Measurements from ENCODE around the gene NAA16.

NAA16 gene

GRCh38 chr13:41307884-41308640, 3.0 kb upstream of the NAA16 start:
- Histone ChIP-seq H3K9me3 (ENCODE audit: control insufficient read depth, low read length) (no peaks in the 10 kb centered on the region), H3K4me3 (ENCODE audit: low read length) (no peak overlapping the region), H3K36me3 (ENCODE audit: control insufficient read depth, insufficient read depth, low read length) (no peaks in the 10 kb centered on the region), H3K27me3 (ENCODE audit: control insufficient read depth, insufficient read depth, low read length) (no peaks in the 10 kb centered on the region), H3K9ac (ENCODE audit: low read length) (no peak overlapping the region), H3K4me1 (ENCODE audit: control insufficient read depth, insufficient read depth, low read length) (peaks cover 2% of the 10 kb centered on the region)

- Histone ChIP-seq H3K4me1 (ENCODE audit: control insufficient read depth, insufficient read depth, low read length) (peaks cover 11% of the 10 kb centered on the region), H3K27me3 (ENCODE audit: control insufficient read depth, insufficient read depth, low read length) (no peaks in the 10 kb centered on the region), H3K9ac (ENCODE audit: low read length) (peak overlapping the region; percentile 93), H3K4me3 (ENCODE audit: low read length) (peak overlapping the region; percentile 86), H3K9me3 (ENCODE audit: control insufficient read depth, low read length) (no peaks in the 10 kb centered on the region), H3K36me3 (ENCODE audit: control insufficient read depth, insufficient read depth, low read length) (no peaks in the 10 kb centered on the region)
Observed at GRCh38 chr13:41311406-41312175, 524 bp downstream of the NAA16 start.

- H3K4me1 ChIP-seq (ENCODE audit: control insufficient read depth, insufficient read depth, low read length) = peaks cover 11% of the 10 kb centered on the region
- no peaks in the 10 kb centered on the region for H3K27me3 ChIP-seq (ENCODE audit: control insufficient read depth, insufficient read depth, low read length)
- peak overlapping the region; percentile 86 for H3K4me3 ChIP-seq (ENCODE audit: low read length)
- peak overlapping the region; percentile 93 for H3K9ac ChIP-seq (ENCODE audit: low read length)
- H3K9me3 ChIP-seq (ENCODE audit: control insufficient read depth, low read length) = no peaks in the 10 kb centered on the region
- no peaks in the 10 kb centered on the region for H3K36me3 ChIP-seq (ENCODE audit: control insufficient read depth, insufficient read depth, low read length)
Observed at GRCh38 chr13:41312176-41312500, 1.1 kb downstream of the NAA16 start.

DNA sequence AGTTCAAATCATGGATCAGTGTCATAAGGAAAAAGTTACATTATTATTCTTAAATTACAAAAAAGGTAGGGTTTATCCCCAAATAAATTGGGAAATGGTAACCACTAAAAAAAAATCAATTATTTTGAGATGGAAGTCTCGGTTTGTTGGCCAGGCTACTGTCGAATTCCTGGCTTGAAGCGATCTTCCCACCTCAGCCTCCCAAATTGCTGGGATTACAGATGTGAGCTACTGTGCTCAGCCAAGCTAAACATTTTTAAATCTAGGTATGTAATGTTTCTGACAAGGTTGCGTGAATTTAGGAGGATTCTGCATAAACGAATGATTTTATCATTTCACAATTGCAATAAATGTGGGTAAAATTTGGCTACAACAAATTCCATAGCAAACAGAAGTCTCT, 2.0 kb downstream of the NAA16 start:
- Histone ChIP-seq H3K9me3 (ENCODE audit: control insufficient read depth, low read length) (no peaks in the 10 kb centered on the region), H3K36me3 (ENCODE audit: control insufficient read depth, insufficient read depth, low read length) (no peaks in the 10 kb centered on the region), H3K9ac (ENCODE audit: low read length) (peak overlapping the region; percentile 47), H3K4me1 (ENCODE audit: control insufficient read depth, insufficient read depth, low read length) (peaks cover 11% of the 10 kb centered on the region), H3K27me3 (ENCODE audit: control insufficient read depth, insufficient read depth, low read length) (no peaks in the 10 kb centered on the region), H3K4me3 (ENCODE audit: low read length) (no peak overlapping the region)

GRCh38 chr13:41313659-41314197, 2.7 kb downstream of the NAA16 start:
- Histone ChIP-seq H3K9ac (ENCODE audit: low read length) (peak overlapping the region; percentile 47), H3K4me1 (ENCODE audit: control insufficient read depth, insufficient read depth, low read length) (peaks cover 11% of the 10 kb centered on the region), H3K9me3 (ENCODE audit: control insufficient read depth, low read length) (no peaks in the 10 kb centered on the region), H3K36me3 (ENCODE audit: control insufficient read depth, insufficient read depth, low read length) (no peaks in the 10 kb centered on the region), H3K27me3 (ENCODE audit: control insufficient read depth, insufficient read depth, low read length) (no peaks in the 10 kb centered on the region), H3K4me3 (ENCODE audit: low read length) (no peak overlapping the region)

DNA sequence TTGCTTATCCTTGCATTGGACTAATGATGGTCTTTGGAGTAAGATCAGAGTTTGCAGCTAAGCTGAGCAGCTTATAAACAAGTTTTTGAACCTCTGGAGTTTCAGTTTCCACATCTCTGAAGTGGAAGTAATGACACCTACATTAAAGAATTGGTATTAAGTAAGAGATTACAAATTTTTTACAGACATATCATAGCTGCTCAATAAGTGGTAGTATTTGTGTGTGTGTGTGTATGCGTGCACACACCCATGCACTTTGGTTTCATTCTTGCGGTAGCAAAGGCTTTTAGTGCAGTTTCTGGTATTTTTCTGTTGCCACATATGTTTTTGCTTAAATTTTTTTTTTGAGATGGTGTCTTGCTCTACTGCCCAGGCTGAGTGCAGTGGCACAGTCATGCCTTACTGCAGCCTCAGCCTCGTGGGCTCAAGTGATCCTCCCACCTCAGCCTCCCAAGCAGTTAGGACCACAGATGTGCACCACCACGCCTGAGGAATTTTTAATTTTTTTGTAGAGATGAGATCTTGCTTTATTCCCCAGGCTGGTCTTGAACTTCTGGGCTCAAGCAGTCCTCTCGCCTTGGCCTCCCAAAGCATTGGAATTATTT, 4.5 kb downstream of the NAA16 start:
- no peak overlapping the region for H3K4me3 ChIP-seq (ENCODE audit: low read length)
- H3K4me1 ChIP-seq (ENCODE audit: control insufficient read depth, insufficient read depth, low read length) = peaks cover 11% of the 10 kb centered on the region
- no peak overlapping the region for H3K9ac ChIP-seq (ENCODE audit: low read length)
- no peaks in the 10 kb centered on the region for H3K36me3 ChIP-seq (ENCODE audit: control insufficient read depth, insufficient read depth, low read length)
- H3K9me3 ChIP-seq (ENCODE audit: control insufficient read depth, low read length) = no peaks in the 10 kb centered on the region
- no peaks in the 10 kb centered on the region for H3K27me3 ChIP-seq (ENCODE audit: control insufficient read depth, insufficient read depth, low read length)

GRCh38 chr13:41317243-41317642, 6.2 kb downstream of the NAA16 start:
- H3K36me3 ChIP-seq (ENCODE audit: control insufficient read depth, insufficient read depth, low read length) = no peaks in the 10 kb centered on the region
- no peaks in the 10 kb centered on the region for H3K9me3 ChIP-seq (ENCODE audit: control insufficient read depth, low read length)
- H3K27me3 ChIP-seq (ENCODE audit: control insufficient read depth, insufficient read depth, low read length) = no peaks in the 10 kb centered on the region
- no peak overlapping the region for H3K9ac ChIP-seq (ENCODE audit: low read length)
- no peak overlapping the region for H3K4me3 ChIP-seq (ENCODE audit: low read length)
- peaks cover 11% of the 10 kb centered on the region for H3K4me1 ChIP-seq (ENCODE audit: control insufficient read depth, insufficient read depth, low read length)

DNA sequence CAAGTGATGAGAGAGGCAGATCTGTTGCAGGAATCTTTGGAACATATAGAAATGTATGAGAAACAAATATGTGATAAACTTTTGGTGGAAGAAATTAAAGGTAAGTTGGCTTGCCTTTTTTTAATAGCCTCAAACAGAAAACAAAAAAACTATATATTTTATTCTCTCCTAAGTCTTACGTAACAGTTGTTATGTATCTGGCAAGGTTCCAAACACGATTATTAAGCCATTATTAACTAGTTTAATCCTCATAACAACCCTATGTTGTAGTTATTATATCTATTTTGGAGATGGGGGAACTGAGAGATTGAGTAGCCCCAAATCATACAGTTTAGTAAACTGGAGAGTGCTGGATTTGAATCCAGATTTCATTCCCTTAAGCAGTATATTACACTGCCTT, 14.7 kb downstream of the NAA16 start:
- H3K27me3 ChIP-seq (ENCODE audit: control insufficient read depth, insufficient read depth, low read length) = no peaks in the 10 kb centered on the region
- no peak overlapping the region for H3K9ac ChIP-seq (ENCODE audit: low read length)
- no peaks in the 10 kb centered on the region for H3K36me3 ChIP-seq (ENCODE audit: control insufficient read depth, insufficient read depth, low read length)
- H3K4me3 ChIP-seq (ENCODE audit: low read length) = no peak overlapping the region
- no peaks in the 10 kb centered on the region for H3K4me1 ChIP-seq (ENCODE audit: control insufficient read depth, insufficient read depth, low read length)
- no peaks in the 10 kb centered on the region for H3K9me3 ChIP-seq (ENCODE audit: control insufficient read depth, low read length)

DNA sequence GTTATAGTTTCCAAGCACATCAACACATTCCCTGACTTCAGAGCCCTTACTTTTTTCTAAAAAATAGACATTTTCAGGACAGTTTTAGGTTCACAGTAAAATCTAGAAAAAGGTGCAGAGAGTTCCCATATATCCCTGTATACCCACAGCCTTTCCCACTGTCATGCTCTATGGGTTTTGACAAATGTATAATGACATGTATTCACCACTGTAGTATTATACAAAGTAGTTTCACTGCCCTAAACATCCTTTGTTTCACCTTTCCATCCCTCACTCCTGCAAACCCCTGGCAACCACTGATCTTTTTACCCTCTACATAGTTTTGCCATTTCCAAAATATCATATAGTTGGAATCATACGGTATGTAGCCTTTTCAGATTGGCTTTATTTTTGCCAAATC, 15.6 kb downstream of the NAA16 start:
- no peaks in the 10 kb centered on the region for H3K9me3 ChIP-seq (ENCODE audit: control insufficient read depth, low read length)
- H3K36me3 ChIP-seq (ENCODE audit: control insufficient read depth, insufficient read depth, low read length) = no peaks in the 10 kb centered on the region
- H3K9ac ChIP-seq (ENCODE audit: low read length) = no peak overlapping the region
- H3K4me1 ChIP-seq (ENCODE audit: control insufficient read depth, insufficient read depth, low read length) = no peaks in the 10 kb centered on the region
- no peak overlapping the region for H3K4me3 ChIP-seq (ENCODE audit: low read length)
- H3K27me3 ChIP-seq (ENCODE audit: control insufficient read depth, insufficient read depth, low read length) = no peaks in the 10 kb centered on the region

DNA sequence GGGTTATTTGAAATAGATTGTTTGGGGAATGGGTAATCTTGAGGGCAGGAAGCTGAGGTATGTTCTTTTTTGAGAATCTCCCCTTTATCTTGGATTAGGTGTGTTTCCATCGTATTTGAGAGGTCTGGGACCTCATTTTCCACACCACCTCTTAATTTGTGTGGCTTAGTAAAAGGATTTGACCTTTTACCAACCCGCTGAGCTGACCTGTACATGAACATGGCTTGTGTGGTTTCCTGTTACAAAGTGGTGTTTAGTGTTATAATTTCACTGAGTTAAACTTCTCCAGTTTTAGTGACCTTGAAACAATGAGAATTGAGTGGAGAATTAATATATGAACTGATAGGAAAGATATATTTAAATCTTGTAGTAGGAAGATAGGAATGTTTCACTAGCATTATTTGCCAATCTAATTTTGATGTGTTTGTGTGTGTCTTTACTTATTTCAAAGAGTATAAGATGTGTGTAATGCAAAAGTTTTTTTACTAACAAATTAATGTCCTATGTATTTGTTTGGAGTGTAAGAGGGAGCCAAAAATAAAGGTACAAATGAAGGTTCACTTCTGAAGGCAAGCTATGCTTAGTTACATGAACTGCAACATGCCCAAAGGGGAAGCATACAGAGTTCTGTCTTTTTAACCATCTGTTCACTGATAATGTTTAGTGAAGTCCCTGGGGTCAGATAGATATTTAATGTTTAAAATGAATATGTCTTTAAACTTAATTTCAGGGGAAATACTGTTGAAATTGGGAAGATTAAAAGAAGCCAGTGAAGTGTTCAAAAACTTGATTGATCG, 17.1 kb downstream of the NAA16 start:
- no peaks in the 10 kb centered on the region for H3K36me3 ChIP-seq (ENCODE audit: control insufficient read depth, insufficient read depth, low read length)
- no peaks in the 10 kb centered on the region for H3K27me3 ChIP-seq (ENCODE audit: control insufficient read depth, insufficient read depth, low read length)
- no peak overlapping the region for H3K4me3 ChIP-seq (ENCODE audit: low read length)
- H3K9ac ChIP-seq (ENCODE audit: low read length) = no peak overlapping the region
- H3K9me3 ChIP-seq (ENCODE audit: control insufficient read depth, low read length) = no peaks in the 10 kb centered on the region
- H3K4me1 ChIP-seq (ENCODE audit: control insufficient read depth, insufficient read depth, low read length) = no peaks in the 10 kb centered on the region

DNA sequence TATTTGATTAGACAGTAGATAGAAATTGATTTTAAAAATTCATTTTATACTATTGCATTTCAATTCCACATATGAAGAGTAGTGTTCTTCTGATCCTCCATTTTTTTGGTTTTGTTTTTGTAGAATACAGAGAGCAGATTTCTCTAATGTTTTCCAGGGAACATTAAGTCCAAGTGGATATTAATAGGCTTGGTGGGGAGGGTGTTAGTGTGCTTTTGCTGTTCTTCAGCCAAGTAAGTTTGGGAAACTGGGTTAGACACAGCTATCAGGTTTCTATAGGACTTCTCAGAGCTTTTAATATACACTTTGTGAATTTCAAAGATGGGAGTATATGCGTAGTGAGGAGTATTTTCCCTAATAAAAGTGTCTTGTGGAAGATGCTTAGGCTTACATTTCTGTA, 21.8 kb downstream of the NAA16 start:
- H3K9ac ChIP-seq (ENCODE audit: low read length) = no peak overlapping the region
- H3K27me3 ChIP-seq (ENCODE audit: control insufficient read depth, insufficient read depth, low read length) = no peaks in the 10 kb centered on the region
- H3K4me3 ChIP-seq (ENCODE audit: low read length) = no peak overlapping the region
- no peaks in the 10 kb centered on the region for H3K4me1 ChIP-seq (ENCODE audit: control insufficient read depth, insufficient read depth, low read length)
- H3K9me3 ChIP-seq (ENCODE audit: control insufficient read depth, low read length) = no peaks in the 10 kb centered on the region
- H3K36me3 ChIP-seq (ENCODE audit: control insufficient read depth, insufficient read depth, low read length) = no peaks in the 10 kb centered on the region

All from mucosa of stomach (tissue), 1 donor.